ENCODE data around the gene RUFY1.
"Not testable (repeated sequence)": the region's sequence is repeated elsewhere in the genome, so short reads cannot be mapped to it uniquely, and the experiment has no call there.

The RUFY1 gene

DNA sequence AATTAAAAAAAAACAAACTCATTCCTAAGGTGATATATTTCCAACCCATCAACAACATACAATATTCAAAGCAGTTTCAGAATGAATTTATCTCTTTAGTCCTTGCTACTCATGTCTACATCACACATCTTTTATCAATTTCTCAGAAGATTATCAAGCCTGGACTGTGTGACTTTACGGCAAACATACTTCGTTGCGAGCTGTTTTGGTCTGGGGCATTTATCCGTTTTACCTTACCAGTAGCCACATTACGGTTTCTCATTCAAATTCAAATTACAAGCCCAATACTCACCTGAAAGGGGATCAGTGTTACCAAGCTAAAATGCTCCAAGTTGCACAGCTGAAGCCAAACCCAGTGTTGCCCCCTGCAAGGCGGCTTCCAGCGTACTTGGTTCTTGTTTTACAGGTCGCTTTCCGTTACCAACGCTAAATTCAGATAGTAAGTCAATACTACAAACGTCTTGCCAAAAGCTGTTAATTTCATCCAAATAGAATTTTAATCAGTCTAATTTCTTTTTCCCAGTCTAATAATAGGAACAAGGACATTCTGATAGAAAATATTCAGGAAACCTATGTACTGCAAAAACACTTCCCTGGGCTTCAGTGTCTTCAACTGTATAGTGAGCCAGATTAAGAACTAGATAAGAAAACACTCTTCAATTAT is 71.3 kb downstream of the RUFY1 start:
- DNase-seq (ENCODE audit: low spot score) = no peak

DNA sequence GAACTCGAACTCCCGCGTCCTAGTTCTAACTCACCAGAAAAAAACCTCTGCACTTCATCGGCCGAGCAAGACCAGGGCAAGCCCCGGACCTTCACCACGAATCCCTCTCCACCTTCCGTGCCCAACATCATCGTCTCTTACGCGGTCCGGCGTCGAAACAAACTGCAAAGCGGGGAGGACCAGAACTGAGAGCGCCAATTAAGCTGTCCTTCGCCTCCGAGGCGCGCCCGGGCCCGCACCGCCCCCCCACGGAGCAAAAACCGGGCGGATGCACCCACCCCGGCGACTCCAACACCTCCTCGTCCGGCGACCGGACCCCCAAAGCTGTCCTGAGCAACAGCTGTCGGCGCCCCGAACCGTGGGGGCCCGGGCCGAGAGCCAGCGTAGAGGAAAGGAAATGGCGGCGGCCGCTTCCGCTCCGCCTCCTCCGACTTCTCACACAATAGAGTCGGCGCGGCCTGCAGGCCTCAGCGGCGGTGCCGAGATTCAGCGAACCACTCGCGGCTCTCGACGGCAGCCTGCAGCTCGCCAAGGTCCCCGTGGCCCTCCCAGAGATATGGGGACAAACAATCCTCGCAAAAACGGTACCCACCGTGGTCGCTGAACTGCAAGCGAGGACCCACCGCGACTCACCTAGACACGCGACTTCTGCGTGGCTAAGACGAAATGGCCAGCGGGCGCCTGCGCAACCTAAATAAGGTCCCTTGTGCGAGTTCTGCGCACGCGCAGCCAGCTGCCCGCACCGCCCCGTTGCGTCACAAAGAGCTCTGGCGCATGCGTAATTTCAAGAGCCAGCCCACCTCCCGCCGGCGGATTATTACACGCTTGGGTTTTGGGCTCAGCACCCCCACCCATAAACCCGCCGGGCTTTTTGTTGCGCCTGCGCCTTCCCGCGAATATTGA is 72.9 kb downstream of the RUFY1 start, which contains the start of gene HNRNPH1:
HNRNPH1 (minus strand) TSS at position 669 of the 903 bp plus-strand sequence; CDS start at position 131, 538 bp downstream.
- DNase-seq (ENCODE audit: low spot score) = peak; percentile 99

DNA sequence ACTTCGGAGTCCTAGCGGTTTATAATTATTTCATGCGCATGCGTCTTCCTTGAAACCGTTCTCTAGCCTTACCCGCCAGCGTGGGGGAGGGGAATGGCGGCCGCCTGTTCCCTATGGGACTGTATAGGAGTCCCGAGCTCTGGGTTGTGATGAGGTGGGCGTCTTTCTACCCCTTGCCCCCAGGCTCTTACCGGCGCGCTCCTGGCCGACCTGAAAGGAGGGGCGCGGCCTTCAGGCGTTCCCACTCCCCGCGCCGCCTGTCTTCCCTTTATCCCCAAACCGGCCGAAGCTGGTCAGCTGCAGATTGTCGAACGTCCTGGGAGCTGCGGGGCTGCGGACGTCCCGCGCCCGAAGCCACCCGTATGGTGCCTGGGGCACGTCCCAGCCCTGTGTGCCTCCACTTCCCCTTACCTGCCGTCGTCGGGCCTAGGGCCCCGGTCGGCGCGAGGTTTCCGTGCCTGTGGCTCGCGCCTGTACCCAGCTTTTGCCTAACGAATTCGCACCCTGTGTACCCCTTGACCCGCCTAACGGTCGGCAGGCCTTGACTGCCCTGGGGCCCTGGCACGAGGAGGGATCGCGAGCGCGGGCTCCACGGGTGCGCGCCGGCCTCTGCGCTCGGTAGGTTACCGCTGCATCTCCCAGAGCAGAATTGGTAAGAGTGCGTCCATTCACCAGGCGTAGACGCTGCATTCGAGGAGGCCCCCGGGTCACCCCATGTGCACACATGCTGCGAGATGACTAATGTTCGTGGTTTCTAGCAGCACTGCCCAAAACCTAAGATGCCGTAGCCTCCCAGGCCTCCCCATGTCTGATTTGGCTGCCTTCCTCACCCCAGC is 73.8 kb downstream of the RUFY1 start:
- DNase-seq (ENCODE audit: low spot score) = peak; percentile 39

DNA sequence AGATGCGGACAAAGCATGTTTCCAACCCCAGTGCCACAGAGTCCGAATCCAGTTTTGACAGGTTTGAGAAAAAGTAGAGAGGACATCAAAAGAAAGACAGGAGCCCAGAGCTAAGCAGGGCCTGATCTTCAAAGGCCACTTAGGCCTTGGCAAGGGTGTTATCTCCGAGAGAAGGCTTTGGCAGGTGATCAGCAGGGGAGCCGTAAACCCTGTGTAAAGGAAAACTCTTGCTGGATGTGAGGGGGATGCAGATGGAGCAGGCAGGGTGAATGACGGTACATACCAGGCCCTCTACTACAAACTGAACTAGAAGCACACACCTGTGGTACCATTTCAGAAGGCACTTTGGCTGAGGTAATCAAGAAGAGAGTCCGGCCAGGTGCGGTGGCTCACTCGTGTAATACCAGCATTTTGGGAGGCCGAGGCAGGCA is 74.5 kb downstream of the RUFY1 start:
- no peak for DNase-seq (ENCODE audit: low spot score)

DNA sequence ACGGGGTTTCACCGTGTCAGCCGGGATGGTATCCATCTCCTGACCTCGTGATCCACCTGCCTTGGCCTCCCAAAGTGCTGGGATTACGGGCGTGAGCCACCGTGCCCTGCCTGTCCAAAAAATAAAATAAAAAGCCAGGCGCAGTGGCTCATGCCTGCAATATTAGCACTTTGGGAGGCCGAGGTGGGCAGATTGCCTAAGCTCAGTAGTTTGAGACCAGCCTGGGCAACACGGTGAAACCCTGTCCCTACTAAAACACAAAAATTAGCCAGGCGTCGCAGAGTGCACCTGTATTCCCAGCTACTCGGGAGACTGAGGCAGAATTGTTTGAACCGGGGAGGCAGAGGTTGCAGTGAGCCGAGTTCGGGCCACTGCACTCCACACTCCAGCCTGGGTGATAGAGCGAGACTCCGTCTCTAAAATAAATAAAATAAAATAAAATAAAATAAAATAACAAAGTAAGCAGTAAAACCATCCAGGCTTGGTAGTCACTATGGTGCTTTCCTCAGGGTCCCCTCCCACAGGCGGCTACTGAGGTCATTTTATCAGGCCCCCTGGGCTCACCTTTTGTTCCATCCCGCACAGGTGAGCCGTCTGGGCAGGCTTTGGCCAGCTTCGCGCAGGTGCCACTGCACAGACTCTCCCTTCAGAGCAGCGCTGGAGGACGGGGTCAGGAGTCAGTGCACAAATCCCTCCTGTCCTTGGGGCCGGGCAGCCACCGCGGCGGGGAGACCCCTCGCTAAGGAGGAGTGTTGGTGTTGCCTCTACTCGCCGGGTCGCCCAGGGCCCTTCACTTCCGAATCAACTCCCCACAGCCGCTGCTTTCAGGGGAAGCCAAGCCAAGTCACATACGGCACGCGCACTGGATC is 83.4 kb downstream of the RUFY1 start:
- DNase-seq (ENCODE audit: low spot score) = not testable (repeated sequence)

DNA sequence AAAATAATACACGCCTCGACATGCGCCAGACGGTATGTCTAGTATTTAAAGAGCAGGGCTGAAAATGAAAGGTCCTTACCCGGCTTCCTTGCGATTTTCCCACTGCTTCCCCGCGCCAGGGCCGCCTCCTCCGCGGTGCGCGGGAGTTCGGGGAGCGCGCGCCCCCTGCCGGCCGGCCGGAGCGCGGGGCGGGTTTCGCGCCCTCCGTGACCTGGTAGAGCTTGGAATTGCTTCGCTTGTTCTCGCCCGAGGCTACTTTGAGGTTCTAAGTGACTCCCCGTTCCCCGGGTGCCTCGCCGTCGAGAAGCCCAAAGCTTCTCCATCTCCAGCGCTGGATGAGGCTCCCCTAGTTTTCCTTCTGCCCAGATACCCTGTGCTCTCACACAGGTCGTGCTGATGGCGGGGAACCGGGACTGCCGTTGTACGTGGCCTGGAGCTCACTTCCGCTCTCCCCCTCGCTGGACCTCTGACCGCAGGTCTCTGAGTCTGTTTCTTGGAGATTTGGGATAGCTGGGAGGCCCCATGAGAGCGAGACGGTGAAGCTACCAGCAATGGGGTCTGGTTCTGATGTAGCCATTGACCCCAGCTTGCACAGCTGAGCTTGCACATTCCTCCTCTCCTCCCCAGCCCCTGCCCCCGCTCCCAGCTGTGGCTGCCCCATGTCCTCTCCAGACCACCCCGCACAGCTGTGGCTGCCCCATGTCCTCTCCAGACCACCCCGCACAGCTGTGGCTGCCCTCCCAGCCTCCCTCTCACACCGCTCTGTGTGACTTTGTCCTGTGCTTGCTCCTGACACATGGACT is 84.2 kb downstream of the RUFY1 start:
- not testable (repeated sequence) for DNase-seq (ENCODE audit: low spot score)

DNA sequence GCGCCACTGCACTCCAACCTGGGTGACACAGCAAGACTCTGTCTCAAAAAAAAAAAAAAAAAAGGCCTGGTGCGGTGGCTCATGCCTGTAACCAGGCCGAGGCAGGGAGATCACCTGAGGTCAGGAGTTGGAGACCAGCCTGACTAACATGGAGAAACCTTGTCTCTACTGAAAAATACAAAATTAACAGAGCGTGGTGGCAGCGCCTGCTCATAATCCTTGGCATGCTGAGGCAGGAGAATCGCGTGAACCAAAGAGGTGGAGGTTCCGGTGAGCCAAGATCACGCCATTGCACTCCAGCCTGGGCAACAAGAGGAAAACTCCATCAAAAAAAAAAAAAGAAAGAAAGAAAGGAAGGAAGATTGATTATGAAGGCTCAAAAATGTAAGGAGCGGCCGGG is 88.9 kb downstream of the RUFY1 start:
- not testable (repeated sequence) for DNase-seq (ENCODE audit: low spot score)

DNA sequence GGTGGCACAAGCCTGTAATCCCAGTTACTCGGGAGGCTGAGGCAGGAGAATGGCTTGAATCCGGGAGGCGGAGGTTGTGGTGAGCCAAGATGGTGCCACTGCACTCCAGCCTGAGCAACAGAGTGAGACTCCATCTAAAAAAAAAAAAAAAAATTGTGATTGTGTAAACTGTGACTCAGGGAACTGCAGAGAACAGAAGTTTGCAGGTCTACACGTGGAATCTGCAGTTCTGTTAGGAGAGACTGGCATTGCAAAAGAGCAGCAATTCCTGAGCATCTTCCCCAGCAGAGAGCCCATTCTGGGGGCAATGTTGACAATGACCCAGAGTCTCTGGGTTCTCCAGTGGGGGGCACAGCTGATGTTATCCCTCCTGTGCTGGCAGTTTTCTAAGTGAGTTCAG is 91.4 kb downstream of the RUFY1 start:
- DNase-seq (ENCODE audit: low spot score) = not testable (repeated sequence)

DNA sequence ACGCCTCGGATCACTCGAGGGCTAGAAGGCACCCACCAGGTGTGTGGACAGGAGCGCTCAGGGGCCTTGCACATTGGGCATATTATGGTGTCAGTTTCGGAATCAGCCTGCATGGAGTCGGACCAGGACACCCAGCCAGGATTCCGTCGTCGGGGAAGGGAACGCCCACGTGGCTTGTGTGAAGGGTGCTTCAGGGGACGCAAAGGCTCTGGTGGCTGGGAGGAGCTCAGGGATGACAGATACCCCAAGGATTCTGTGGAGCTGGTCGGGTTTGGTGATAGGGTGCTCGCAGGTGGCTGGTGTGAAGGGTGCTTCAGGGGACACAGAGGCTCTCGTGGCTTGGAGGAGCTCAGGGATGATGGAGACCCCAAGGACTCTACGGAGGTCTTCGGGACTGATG is 92.3 kb downstream of the RUFY1 start:
- DNase-seq (ENCODE audit: low spot score) = not testable (repeated sequence)

DNA sequence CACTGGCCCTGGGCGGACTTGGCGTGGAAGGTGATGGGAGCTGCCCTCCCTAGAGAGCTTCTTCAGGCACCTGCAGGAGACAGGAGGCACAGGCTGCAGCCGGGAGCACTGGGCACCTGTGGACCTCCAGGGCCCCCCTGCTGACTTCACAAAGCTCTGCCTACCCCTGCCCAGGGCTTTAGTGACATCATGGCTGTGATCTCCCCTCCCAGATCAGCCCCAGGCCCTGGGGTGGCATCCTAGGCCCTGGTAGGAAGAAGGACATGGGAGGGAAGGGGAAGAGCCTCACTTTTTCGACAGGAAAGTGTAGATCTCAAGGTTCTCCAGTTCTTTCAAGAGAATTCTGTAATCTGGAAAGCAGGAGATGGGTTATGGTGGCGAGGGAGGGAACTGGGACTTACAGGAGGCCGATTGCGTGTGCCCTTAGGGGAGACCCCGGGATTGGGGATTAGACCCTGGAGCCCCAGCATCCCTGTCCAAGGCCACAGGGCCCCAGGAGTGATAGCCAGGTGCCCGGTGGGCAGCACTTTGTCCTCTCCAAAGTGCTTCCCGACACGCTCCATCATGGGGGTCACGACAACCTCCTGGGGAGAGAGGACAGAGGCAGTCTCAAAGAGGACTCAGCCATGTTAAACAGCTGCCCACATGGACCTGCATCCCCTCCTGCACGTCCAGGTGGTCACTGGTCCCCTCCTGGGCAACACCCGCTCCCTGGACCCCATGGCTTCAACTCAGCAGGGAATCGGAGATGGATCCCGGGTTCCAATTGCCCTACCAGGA is 93.0 kb downstream of the RUFY1 start:
- not testable (repeated sequence) for DNase-seq (ENCODE audit: low spot score)

DNA sequence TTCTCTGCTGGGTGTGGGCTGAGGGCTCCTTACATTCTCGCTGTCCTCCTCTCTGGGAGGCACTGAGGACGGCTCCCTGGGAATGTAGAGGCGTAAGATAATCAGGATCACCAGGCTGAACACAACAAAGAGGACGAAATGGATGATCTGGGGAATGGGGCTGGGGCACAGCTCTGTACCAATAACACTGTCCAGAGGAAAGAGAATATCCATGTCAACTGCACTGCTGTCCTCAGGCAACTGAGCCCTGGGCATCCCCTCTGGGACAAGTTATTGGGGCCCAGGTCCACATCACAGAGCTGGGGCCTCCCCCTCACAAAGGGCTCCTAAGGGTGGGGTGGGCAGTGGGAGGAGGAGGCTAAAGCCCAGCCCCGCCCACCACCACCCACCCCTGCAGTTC is 94.4 kb downstream of the RUFY1 start:
- DNase-seq (ENCODE audit: low spot score) = not testable (repeated sequence)

DNA sequence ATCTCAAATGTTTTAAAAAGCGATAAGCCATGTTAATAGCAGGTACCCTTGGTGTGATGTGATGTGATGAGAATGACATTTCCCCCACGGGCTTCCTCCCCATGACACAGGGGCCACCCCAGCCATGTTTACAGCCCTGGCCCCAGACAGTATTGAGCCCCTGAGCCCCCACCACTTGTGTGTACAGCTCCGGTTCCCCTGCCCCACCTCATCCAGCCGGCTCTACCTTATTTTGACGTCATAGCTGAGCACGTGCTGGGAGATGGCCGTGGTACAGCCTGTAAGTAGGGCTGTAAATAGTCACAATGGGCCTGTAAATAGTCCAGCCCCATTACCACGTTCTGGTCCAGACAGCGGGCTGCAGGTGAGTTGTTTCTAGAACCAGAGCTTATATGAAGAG is 98.1 kb downstream of the RUFY1 start:
- DNase-seq (ENCODE audit: low spot score) = no peak

DNA sequence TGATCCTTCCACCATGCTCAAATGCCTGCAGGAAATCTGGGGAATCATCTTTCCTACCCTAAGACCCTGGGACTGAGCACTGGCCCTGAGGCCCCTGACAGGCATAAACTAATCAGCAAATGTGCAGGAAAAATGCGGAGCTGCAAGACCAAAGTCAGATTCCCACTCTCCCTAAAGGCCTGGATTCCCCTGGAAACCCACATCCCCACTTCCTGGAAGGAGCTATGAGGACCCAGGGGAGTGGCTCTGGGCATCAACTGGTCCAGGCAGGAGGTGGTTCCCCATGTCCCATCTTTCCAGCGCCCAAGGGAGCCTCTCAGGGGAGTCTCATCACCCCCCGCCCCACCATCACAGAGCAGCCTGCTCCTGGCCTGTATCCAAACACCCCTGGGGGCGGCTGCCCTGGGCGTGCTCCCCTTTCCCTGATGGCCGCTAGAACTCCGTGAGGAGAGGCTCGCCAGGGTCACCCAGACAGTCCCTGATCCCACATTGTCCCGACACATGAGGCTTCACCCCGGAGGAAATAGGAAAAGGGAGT is 98.9 kb downstream of the RUFY1 start:
- not testable (repeated sequence) for DNase-seq (ENCODE audit: low spot score)

DNA sequence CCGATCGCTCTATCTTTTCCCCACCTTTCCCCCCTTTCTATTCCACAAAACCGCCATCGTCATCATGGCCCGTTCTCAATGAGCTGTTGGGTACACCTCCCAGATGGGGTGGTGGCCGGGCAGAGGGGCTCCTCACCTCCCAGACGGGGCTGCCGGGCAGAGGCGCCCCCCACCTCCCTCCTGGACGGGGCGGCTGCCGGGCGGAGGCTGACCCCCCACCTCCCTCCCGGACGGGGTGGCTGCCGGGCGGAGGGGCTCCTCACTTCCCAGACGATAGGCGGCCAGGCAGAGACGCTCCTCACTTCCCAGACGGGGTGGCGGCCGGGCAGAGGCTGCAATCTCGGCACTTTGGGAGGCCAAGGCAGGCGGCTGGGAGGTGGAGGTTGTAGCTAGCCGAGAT is 99.9 kb downstream of the RUFY1 start:
- DNase-seq (ENCODE audit: low spot score) = not testable (repeated sequence)

DNA sequence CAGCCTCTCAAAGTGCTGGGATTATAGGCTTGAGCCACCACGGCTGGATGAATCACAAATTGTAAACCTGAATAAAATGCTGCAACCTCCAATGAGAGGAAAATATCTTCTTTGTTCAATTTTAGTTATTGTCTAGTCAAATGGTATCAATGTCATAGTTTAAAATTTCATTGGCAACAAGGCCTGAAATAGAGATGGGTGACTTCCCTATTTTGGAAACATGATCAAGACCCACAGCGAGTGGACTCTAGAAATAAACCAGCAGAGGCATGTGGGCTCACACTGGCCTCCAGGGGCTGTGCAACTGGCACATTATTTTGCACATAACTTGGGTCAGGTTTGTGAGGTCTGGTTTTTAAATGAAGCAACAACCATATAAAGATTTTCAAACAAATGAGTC is 102.8 kb downstream of the RUFY1 start:
- DNase-seq (ENCODE audit: low spot score) = not testable (repeated sequence)

DNA sequence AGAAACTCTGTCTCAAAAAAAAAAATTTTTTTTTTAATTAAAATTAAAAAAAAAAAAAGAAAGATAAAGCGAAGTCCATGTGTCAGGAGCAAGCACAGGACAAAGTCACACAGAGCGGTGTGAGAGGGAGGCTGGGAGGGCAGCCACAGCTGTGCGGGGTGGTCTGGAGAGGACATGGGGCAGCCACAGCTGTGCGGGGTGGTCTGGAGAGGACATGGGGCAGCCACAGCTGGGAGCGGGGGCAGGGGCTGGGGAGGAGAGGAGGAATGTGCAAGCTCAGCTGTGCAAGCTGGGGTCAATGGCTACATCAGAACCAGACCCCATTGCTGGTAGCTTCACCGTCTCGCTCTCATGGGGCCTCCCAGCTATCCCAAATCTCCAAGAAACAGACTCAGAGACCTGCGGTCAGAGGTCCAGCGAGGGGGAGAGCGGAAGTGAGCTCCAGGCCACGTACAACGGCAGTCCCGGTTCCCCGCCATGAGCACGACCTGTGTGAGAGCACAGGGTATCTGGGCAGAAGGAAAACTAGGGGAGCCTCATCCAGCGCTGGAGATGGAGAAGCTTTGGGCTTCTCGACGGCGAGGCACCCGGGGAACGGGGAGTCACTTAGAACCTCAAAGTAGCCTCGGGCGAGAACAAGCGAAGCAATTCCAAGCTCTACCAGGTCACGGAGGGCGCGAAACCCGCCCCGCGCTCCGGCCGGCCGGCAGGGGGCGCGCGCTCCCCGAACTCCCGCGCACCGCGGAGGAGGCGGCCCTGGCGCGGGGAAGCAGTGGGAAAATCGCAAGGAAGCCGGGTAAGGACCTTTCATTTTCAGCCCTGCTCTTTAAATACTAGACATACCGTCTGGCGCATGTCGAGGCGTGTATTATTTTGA is 107.2 kb downstream of the RUFY1 start:
- DNase-seq (ENCODE audit: low spot score) = not testable (repeated sequence)

DNA sequence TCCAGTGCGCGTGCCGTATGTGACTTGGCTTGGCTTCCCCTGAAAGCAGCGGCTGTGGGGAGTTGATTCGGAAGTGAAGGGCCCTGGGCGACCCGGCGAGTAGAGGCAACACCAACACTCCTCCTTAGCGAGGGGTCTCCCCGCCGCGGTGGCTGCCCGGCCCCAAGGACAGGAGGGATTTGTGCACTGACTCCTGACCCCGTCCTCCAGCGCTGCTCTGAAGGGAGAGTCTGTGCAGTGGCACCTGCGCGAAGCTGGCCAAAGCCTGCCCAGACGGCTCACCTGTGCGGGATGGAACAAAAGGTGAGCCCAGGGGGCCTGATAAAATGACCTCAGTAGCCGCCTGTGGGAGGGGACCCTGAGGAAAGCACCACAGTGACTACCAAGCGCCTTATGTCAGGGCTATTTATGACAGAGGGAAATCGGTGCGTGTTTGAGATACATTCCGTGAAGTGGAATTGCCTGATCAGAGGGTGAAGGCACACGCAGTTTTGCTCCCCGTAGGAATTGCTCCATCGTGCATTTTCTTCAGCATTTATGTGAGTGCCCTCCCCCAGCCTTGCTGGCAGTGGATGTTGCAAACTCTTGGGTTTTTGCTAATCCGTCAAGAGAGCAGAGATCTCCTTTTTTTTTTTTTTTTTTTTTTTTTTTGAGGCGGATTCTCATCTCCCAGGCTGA is 108.0 kb downstream of the RUFY1 start:
- not testable (repeated sequence) for DNase-seq (ENCODE audit: low spot score)
